ENCODE results near the gene CDR2.

The CDR2 gene

DNA sequence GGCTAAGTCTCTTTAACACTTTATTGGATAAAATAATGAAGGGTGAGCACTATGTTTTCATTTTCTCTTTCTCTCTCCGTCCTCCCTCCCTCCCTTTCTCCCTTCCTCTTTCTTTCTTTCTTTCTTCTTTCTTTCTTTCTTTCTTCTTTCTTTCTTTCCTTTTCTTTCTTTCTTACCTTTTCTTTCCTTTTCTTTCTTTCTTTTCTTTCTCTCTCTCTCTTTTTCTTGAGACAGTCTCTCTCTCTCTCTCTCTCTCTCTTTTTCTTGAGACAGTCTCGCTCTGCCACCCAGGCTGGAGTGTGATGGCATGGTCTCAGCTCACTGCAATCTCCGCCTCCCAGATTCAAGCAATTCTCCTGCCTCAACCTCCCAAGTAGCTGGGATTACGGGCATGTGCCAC, 21.5 kb upstream of the CDR2 start:
- Histone ChIP-seq H3K27ac (ENCODE audit: extremely low read depth, low read depth, low read length) (no peak overlapping the region), H3K4me1 (ENCODE audit: control insufficient read depth, insufficient read depth, low read length) (no peaks in the 10 kb centered on the region), H3K36me3 (ENCODE audit: control insufficient read depth in 2 of 2, insufficient read depth in 1 of 2, low read length in 2 of 2) (no peaks in the 10 kb centered on the region), H3K4me3 (ENCODE audit: low read depth, low read length) (no peak overlapping the region), H3K9me3 (ENCODE audit: control insufficient read depth, insufficient read depth, low read depth, low read length) (no peaks in the 10 kb centered on the region)
- CTCF ChIA-PET, result no interaction called here
- TF ChIP-seq ZNF701 (tag by site-specific recombination; IDR thresholded peaks at IDR 0.05) (no peak), ZNF596 (tag by site-specific recombination; IDR thresholded peaks at IDR 0.05) (peak; percentile 84), ZNF366 (tag by site-specific recombination; conservative IDR thresholded peaks at IDR 0.05) (peak; percentile 67), SP2 (tag by site-specific recombination; IDR thresholded peaks at IDR 0.05) (no peak)
- POLR2A ChIA-PET, result no interaction called here

GRCh38 chr16:22394121-22394520, 19.7 kb upstream of the CDR2 start:
- ChIA-PET POLR2A (no interaction called here), CTCF (no interaction called here)
- Histone ChIP-seq H3K4me1 (ENCODE audit: control insufficient read depth, insufficient read depth, low read length) (no peaks in the 10 kb centered on the region), H3K4me3 (ENCODE audit: low read depth, low read length) (no peak overlapping the region), H3K27ac (ENCODE audit: extremely low read depth, low read depth, low read length) (no peak overlapping the region), H3K9me3 (ENCODE audit: control insufficient read depth, insufficient read depth, low read depth, low read length) (no peaks in the 10 kb centered on the region), H3K36me3 (ENCODE audit: control insufficient read depth in 2 of 2, insufficient read depth in 1 of 2, low read length in 2 of 2) (no peaks in the 10 kb centered on the region)
- no peak for TF ChIP-seq ZNF239 (tag by site-specific recombination; IDR thresholded peaks at IDR 0.05)
- no peak for TF ChIP-seq ZNF433 (tag by site-specific recombination; IDR thresholded peaks at IDR 0.05; ENCODE audit: low read depth)
- TF ChIP-seq ZSCAN16 (tag by site-specific recombination; IDR thresholded peaks at IDR 0.05), result no peak
- TF ChIP-seq ZBTB48 (tag by site-specific recombination; IDR thresholded peaks at IDR 0.05), result no peak
- TF ChIP-seq ZNF292 (tag by site-specific recombination; IDR thresholded peaks at IDR 0.05; ENCODE audit: borderline replicate concordance, low read depth), result no peak
- TF ChIP-seq ZNF449 (tag by site-specific recombination; IDR thresholded peaks at IDR 0.05), result no peak
- no peak for TF ChIP-seq ZNF621 (tag by site-specific recombination; IDR thresholded peaks at IDR 0.05)
- no peak for TF ChIP-seq ZNF76 (tag by site-specific recombination; IDR thresholded peaks at IDR 0.05; ENCODE audit: borderline replicate concordance, low read depth)
- TF ChIP-seq HOXC10 (CRISPR knock-in tag; IDR thresholded peaks at IDR 0.05), result no peak
- no peak for TF ChIP-seq ZNF660 (tag by site-specific recombination; IDR thresholded peaks at IDR 0.05)
- no peak for TF ChIP-seq ZNF121 (tag by site-specific recombination; IDR thresholded peaks at IDR 0.05)
- TF ChIP-seq, protein P1, sequence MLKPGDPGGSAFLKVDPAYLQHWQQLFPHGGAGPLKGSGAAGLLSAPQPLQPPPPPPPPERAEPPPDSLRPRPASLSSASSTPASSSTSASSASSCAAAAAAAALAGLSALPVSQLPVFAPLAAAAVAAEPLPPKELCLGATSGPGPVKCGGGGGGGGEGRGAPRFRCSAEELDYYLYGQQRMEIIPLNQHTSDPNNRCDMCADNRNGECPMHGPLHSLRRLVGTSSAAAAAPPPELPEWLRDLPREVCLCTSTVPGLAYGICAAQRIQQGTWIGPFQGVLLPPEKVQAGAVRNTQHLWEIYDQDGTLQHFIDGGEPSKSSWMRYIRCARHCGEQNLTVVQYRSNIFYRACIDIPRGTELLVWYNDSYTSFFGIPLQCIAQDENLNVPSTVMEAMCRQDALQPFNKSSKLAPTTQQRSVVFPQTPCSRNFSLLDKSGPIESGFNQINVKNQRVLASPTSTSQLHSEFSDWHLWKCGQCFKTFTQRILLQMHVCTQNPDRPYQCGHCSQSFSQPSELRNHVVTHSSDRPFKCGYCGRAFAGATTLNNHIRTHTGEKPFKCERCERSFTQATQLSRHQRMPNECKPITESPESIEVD (tag by site-specific recombination; IDR thresholded peaks at IDR 0.05), result no peak
- TF ChIP-seq ZNF324 (tag by site-specific recombination; IDR thresholded peaks at IDR 0.05), result no peak
- no peak for TF ChIP-seq ZNF692 (tag by site-specific recombination; IDR thresholded peaks at IDR 0.05)
- no peak for TF ChIP-seq ZBTB1 (tag by site-specific recombination; IDR thresholded peaks at IDR 0.05)
- TF ChIP-seq, protein P2, sequence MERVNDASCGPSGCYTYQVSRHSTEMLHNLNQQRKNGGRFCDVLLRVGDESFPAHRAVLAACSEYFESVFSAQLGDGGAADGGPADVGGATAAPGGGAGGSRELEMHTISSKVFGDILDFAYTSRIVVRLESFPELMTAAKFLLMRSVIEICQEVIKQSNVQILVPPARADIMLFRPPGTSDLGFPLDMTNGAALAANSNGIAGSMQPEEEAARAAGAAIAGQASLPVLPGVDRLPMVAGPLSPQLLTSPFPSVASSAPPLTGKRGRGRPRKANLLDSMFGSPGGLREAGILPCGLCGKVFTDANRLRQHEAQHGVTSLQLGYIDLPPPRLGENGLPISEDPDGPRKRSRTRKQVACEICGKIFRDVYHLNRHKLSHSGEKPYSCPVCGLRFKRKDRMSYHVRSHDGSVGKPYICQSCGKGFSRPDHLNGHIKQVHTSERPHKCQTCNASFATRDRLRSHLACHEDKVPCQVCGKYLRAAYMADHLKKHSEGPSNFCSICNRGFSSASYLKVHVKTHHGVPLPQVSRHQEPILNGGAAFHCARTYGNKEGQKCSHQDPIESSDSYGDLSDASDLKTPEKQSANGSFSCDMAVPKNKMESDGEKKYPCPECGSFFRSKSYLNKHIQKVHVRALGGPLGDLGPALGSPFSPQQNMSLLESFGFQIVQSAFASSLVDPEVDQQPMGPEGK (tag by site-specific recombination; IDR thresholded peaks at IDR 0.05), result no peak
- TF ChIP-seq ZNF677 (tag by site-specific recombination; IDR thresholded peaks at IDR 0.05), result no peak
- TF ChIP-seq FEZF1 (tag by site-specific recombination; IDR thresholded peaks at IDR 0.05), result no peak
- no peak for TF ChIP-seq ZNF623 (tag by site-specific recombination; IDR thresholded peaks at IDR 0.05)
